ENCODE data around the gene PRKAR2B.
A peak's percentile ranks its signal among the peaks of the same experiment; 100 is the strongest.
"Not testable (repeated sequence)": the region's sequence is repeated elsewhere in the genome, so short reads cannot be mapped to it uniquely, and the experiment has no call there.

PRKAR2B gene

GRCh38 chr7:107128217-107128616, 83.7 kb downstream of the PRKAR2B start:
- no peak for FAIRE-seq

GRCh38 chr7:107128748-107129147, 84.2 kb downstream of the PRKAR2B start:
- FAIRE-seq: no peak

- FAIRE-seq: no peak
Measured at GRCh38 chr7:107130487-107131220, 86.1 kb downstream of the PRKAR2B start.

- no peak for FAIRE-seq
Measured at GRCh38 chr7:107133396-107133795, 88.9 kb downstream of the PRKAR2B start.

GRCh38 chr7:107138696-107139420, 94.4 kb downstream of the PRKAR2B start:
- no peak for FAIRE-seq

GRCh38 chr7:107143875-107144274, 99.4 kb downstream of the PRKAR2B start:
- FAIRE-seq: not testable (repeated sequence)

GRCh38 chr7:107145067-107145838, 100.7 kb downstream of the PRKAR2B start:
- FAIRE-seq: no peak

- FAIRE-seq: peak; percentile 73
Measured at GRCh38 chr7:107147464-107148393, 103.2 kb downstream of the PRKAR2B start.

- FAIRE-seq: no peak
Measured at GRCh38 chr7:107148721-107149120, 104.2 kb downstream of the PRKAR2B start.

- FAIRE-seq: peak; percentile 81
Measured at GRCh38 chr7:107149863-107150262, 105.4 kb downstream of the PRKAR2B start.

GRCh38 chr7:107150375-107151073, 106.0 kb downstream of the PRKAR2B start:
- FAIRE-seq: peak; percentile 87

- no peak for FAIRE-seq
Measured at GRCh38 chr7:107151538-107151937, 107.0 kb downstream of the PRKAR2B start.

GRCh38 chr7:107152011-107152410, 107.5 kb downstream of the PRKAR2B start:
- FAIRE-seq: no peak

GRCh38 chr7:107154826-107155225, 110.3 kb downstream of the PRKAR2B start:
- FAIRE-seq: no peak

GRCh38 chr7:107155726-107156125, 111.2 kb downstream of the PRKAR2B start:
- not testable (repeated sequence) for FAIRE-seq

- no peak for FAIRE-seq
Measured at GRCh38 chr7:107157091-107157490, 112.6 kb downstream of the PRKAR2B start.

- no peak for FAIRE-seq
Measured at GRCh38 chr7:107158028-107158427, 113.5 kb downstream of the PRKAR2B start.

GRCh38 chr7:107160389-107160788, 115.9 kb downstream of the PRKAR2B start:
- no peak for FAIRE-seq

GRCh38 chr7:107161415-107161814, 116.9 kb downstream of the PRKAR2B start:
- FAIRE-seq: no peak

- no peak for FAIRE-seq
Measured at GRCh38 chr7:107162475-107162874, 118.0 kb downstream of the PRKAR2B start.

- no peak for FAIRE-seq
Measured at GRCh38 chr7:107164092-107164491, 119.6 kb downstream of the PRKAR2B start.

- no peak for FAIRE-seq
Measured at GRCh38 chr7:107165341-107165740, 120.8 kb downstream of the PRKAR2B start.

Data from TTC549 (cell line).